WTC11 (cell line): Measurements from ENCODE around the gene BANF2. TPM values are rescaled to one million over a fixed set of nuclear protein-coding genes. Genes with fewer than 3 reads are reported as not detected.

Experiments
- ATAC-seq: fragments of 200-7000 bp; cut with Tn5 transposase; 2 replicates; pipeline ENCODE4 v1.10.0; 2021; ENCODE audit warnings: mild to moderate bottlenecking, moderate library complexity
- CTCF ChIA-PET: fragments of 300-600 bp; sonication (Branson Sonifier 250); formaldehyde crosslinking; loops from one replicate; lab custom pipeline; 2021; ENCODE audit warnings: antibody characterized with exemption; lab: Charles Lee
- POLR2A ChIA-PET: fragments of 350-600 bp; sonication (Branson Sonifier 250); formaldehyde crosslinking; loops from one replicate; lab custom pipeline; 2021; ENCODE audit warnings: antibody characterized with exemption; lab: Charles Lee
- DNase-seq: peaks from one replicate; pipeline ENCODE4 v3.0.0; 2021; ENCODE audit warnings: low spot score
- H3K27ac Mint-ChIP-seq: 2 replicates; pipeline ENCODE4 v1.8.0; 2021; ENCODE audit warnings: mixed read lengths
- H3K27me3 Mint-ChIP-seq: 2 replicates; pipeline ENCODE4 v1.8.0; 2021; ENCODE audit warnings: low read depth, mild to moderate bottlenecking, moderate library complexity, mixed read lengths
- H3K36me3 Mint-ChIP-seq: 2 replicates; pipeline ENCODE4 v1.8.0; 2021; ENCODE audit warnings: mixed read lengths
- H3K4me1 Mint-ChIP-seq: 2 replicates; pipeline ENCODE4 v1.8.0; 2022; ENCODE audit warnings: mixed read lengths
- H3K4me3 Mint-ChIP-seq: 2 replicates; pipeline ENCODE4 v1.8.0; 2021; ENCODE audit warnings: mild to moderate bottlenecking, moderate library complexity, mixed read lengths
- H3K9me3 Mint-ChIP-seq: 2 replicates; pipeline ENCODE4 v1.8.0; 2021; ENCODE audit warnings: mixed read lengths
- AR ChIP-seq: fragments of 250-450 bp; sonication (Bioruptor Pico); IDR thresholded peaks from 2 replicates; pipeline ENCODE4 v1.9.0; 2021; ENCODE audit warnings: mild to moderate bottlenecking
- ATF1 ChIP-seq: sonication (generic); formaldehyde crosslinking; IDR thresholded peaks from 2 replicates; pipeline ENCODE4 v1.8.1; 2023; ENCODE audit warnings: mild to moderate bottlenecking, moderate library complexity, missing genetic modification reagents
- ETV6 ChIP-seq: sonication (generic); formaldehyde crosslinking; IDR thresholded peaks from 2 replicates; pipeline ENCODE4 v1.8.1; 2022; ENCODE audit warnings: mild to moderate bottlenecking, missing genetic modification reagents
- FOXP1 ChIP-seq: sonication (generic); formaldehyde crosslinking; IDR thresholded peaks from 2 replicates; pipeline ENCODE4 v1.8.0; 2022; ENCODE audit warnings: missing genetic modification reagents, mild to moderate bottlenecking, moderate library complexity, borderline replicate concordance
- FOXP4 ChIP-seq: sonication (generic); formaldehyde crosslinking; IDR thresholded peaks from 2 replicates; pipeline ENCODE4 v1.8.0; 2022; ENCODE audit warnings: mild to moderate bottlenecking, missing genetic modification reagents
- GABPB1 ChIP-seq: sonication (generic); formaldehyde crosslinking; IDR thresholded peaks from 2 replicates; pipeline ENCODE4 v1.8.1; 2023; ENCODE audit warnings: mild to moderate bottlenecking, missing genetic modification reagents
- JUN ChIP-seq: sonication (generic); formaldehyde crosslinking; IDR thresholded peaks from 2 replicates; pipeline ENCODE4 v1.8.0; 2023; ENCODE audit warnings: mild to moderate bottlenecking, missing genetic modification reagents
- MXD4 ChIP-seq: fragments of 250-450 bp; sonication (Bioruptor Pico); IDR thresholded peaks from 2 replicates; pipeline ENCODE4 v1.8.0; 2021; ENCODE audit warnings: mild to moderate bottlenecking, moderate library complexity, borderline replicate concordance
- NFATC4 ChIP-seq: fragments of 250-450 bp; sonication (Bioruptor Pico); IDR thresholded peaks from 2 replicates; pipeline ENCODE4 v1.9.0; 2021; ENCODE audit warnings: mild to moderate bottlenecking
- SP1 ChIP-seq: sonication (generic); formaldehyde crosslinking; conservative IDR thresholded peaks from 2 replicates; pipeline ENCODE4 v1.8.1; 2022; ENCODE audit warnings: missing genetic modification reagents
- TEAD1 ChIP-seq: sonication (generic); formaldehyde crosslinking; IDR thresholded peaks from 2 replicates; pipeline ENCODE4 v1.8.0; 2022; ENCODE audit warnings: mild to moderate bottlenecking, missing genetic modification reagents
- ZBTB21 ChIP-seq: sonication (generic); formaldehyde crosslinking; IDR thresholded peaks from 2 replicates; pipeline ENCODE4 v1.8.1; 2023; ENCODE audit warnings: mild to moderate bottlenecking, missing genetic modification reagents, borderline replicate concordance
- ZNF219 ChIP-seq: sonication (generic); formaldehyde crosslinking; IDR thresholded peaks from 2 replicates; pipeline ENCODE4 v1.8.0; 2023; ENCODE audit warnings: missing genetic modification reagents, mild to moderate bottlenecking, borderline replicate concordance
- ZNF232 ChIP-seq: sonication (generic); formaldehyde crosslinking; IDR thresholded peaks from 2 replicates; pipeline ENCODE4 v1.8.0; 2022; ENCODE audit warnings: mild to moderate bottlenecking, missing genetic modification reagents
- ZNF423 ChIP-seq: fragments of 250-450 bp; sonication (Bioruptor Pico); IDR thresholded peaks from 2 replicates; pipeline ENCODE4 v2.1.2; 2022; ENCODE audit warnings: mild to moderate bottlenecking, moderate library complexity
- total RNA-seq: library from RNA; stranded (reverse); gene quantifications from 3 replicates; pipeline ENCODE4 v1.2.3, GENCODE V29; 2021
- TF ChIP-seq, protein P1 (sequence below): fragments of 250-450 bp; sonication (Bioruptor Pico); IDR thresholded peaks from 2 replicates; pipeline ENCODE4 v1.9.0; 2021; ENCODE audit warnings: mild to moderate bottlenecking
- TF ChIP-seq, protein P2 (sequence below): sonication (generic); formaldehyde crosslinking; IDR thresholded peaks from 2 replicates; pipeline ENCODE4 v1.8.0; 2022; ENCODE audit warnings: mild to moderate bottlenecking, missing genetic modification reagents
- TF ChIP-seq, protein P3 (sequence below): fragments of 250-450 bp; sonication (Bioruptor Pico); IDR thresholded peaks from 2 replicates; pipeline ENCODE4 v1.9.0; 2021; ENCODE audit warnings: mild to moderate bottlenecking, borderline replicate concordance
- TF ChIP-seq, protein P4 (sequence below): sonication (generic); formaldehyde crosslinking; conservative IDR thresholded peaks from 2 replicates; pipeline ENCODE4 v1.8.1; 2023; ENCODE audit warnings: mild to moderate bottlenecking, low read depth, missing genetic modification reagents, moderate library complexity
- TF ChIP-seq, protein P5 (sequence below): sonication (generic); formaldehyde crosslinking; IDR thresholded peaks from 2 replicates; pipeline ENCODE4 v1.8.1; 2022; ENCODE audit warnings: mild to moderate bottlenecking, moderate library complexity, missing genetic modification reagents

BANF2 gene
- total RNA-seq, 1 experiment from 2014 or later, result not detected

DNA sequence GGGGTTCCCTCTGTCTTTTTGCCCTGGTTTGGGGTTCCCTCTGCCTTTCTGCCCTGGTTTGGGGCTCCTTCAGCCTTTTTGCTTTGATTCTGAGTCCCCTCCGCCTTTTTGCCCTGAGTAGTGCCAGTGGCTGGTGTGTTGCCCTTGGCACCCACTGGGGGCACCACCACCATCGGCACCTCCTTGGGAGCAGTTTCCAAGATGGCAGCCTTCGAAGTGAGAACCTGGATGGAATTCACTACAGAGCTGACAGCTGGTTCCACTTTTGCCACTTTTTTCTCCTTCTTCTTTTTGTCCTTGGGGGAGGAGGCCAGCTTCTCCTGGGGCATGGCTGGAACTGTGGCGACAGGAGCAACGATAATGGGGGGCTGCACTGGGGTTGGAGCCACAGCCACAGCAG, 40.0 kb upstream of the BANF2 start:
- TF ChIP-seq FOXP1 (CRISPR knock-in tag), result no peak
- TF ChIP-seq AR (CRISPR knock-in tag), result no peak
- no peak for TF ChIP-seq ATF1 (CRISPR knock-in tag)
- no peak for TF ChIP-seq GABPB1 (CRISPR knock-in tag)
- TF ChIP-seq, protein P1, sequence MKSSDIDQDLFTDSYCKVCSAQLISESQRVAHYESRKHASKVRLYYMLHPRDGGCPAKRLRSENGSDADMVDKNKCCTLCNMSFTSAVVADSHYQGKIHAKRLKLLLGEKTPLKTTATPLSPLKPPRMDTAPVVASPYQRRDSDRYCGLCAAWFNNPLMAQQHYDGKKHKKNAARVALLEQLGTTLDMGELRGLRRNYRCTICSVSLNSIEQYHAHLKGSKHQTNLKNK, result no peak
- TF ChIP-seq, protein P2, sequence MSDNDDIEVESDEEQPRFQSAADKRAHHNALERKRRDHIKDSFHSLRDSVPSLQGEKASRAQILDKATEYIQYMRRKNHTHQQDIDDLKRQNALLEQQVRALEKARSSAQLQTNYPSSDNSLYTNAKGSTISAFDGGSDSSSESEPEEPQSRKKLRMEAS, result no peak
- TF ChIP-seq, protein P3, sequence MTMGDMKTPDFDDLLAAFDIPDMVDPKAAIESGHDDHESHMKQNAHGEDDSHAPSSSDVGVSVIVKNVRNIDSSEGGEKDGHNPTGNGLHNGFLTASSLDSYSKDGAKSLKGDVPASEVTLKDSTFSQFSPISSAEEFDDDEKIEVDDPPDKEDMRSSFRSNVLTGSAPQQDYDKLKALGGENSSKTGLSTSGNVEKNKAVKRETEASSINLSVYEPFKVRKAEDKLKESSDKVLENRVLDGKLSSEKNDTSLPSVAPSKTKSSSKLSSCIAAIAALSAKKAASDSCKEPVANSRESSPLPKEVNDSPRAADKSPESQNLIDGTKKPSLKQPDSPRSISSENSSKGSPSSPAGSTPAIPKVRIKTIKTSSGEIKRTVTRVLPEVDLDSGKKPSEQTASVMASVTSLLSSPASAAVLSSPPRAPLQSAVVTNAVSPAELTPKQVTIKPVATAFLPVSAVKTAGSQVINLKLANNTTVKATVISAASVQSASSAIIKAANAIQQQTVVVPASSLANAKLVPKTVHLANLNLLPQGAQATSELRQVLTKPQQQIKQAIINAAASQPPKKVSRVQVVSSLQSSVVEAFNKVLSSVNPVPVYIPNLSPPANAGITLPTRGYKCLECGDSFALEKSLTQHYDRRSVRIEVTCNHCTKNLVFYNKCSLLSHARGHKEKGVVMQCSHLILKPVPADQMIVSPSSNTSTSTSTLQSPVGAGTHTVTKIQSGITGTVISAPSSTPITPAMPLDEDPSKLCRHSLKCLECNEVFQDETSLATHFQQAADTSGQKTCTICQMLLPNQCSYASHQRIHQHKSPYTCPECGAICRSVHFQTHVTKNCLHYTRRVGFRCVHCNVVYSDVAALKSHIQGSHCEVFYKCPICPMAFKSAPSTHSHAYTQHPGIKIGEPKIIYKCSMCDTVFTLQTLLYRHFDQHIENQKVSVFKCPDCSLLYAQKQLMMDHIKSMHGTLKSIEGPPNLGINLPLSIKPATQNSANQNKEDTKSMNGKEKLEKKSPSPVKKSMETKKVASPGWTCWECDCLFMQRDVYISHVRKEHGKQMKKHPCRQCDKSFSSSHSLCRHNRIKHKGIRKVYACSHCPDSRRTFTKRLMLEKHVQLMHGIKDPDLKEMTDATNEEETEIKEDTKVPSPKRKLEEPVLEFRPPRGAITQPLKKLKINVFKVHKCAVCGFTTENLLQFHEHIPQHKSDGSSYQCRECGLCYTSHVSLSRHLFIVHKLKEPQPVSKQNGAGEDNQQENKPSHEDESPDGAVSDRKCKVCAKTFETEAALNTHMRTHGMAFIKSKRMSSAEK, result no peak
- TF ChIP-seq, protein P4, sequence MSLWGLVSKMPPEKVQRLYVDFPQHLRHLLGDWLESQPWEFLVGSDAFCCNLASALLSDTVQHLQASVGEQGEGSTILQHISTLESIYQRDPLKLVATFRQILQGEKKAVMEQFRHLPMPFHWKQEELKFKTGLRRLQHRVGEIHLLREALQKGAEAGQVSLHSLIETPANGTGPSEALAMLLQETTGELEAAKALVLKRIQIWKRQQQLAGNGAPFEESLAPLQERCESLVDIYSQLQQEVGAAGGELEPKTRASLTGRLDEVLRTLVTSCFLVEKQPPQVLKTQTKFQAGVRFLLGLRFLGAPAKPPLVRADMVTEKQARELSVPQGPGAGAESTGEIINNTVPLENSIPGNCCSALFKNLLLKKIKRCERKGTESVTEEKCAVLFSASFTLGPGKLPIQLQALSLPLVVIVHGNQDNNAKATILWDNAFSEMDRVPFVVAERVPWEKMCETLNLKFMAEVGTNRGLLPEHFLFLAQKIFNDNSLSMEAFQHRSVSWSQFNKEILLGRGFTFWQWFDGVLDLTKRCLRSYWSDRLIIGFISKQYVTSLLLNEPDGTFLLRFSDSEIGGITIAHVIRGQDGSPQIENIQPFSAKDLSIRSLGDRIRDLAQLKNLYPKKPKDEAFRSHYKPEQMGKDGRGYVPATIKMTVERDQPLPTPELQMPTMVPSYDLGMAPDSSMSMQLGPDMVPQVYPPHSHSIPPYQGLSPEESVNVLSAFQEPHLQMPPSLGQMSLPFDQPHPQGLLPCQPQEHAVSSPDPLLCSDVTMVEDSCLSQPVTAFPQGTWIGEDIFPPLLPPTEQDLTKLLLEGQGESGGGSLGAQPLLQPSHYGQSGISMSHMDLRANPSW, result no peak
- TF ChIP-seq ZNF423 (CRISPR knock-in tag), result no peak
- no peak for TF ChIP-seq JUN (CRISPR knock-in tag)
- no peak for TF ChIP-seq MXD4 (CRISPR knock-in tag)
- no peak for TF ChIP-seq TEAD1 (CRISPR knock-in tag)
- no peak for TF ChIP-seq SP1 (CRISPR knock-in tag)
- POLR2A ChIA-PET, result no interaction called here
- Mint-ChIP-seq H3K36me3 (peaks cover 45% of the 10 kb centered on the region), H3K9me3 (peaks cover 16% of the 10 kb centered on the region), H3K27me3 (no peaks in the 10 kb centered on the region), H3K4me3 (no peak overlapping the region), H3K27ac (no peak overlapping the region), H3K4me1 (peaks cover 67% of the 10 kb centered on the region)
- ATAC-seq (no peak), DNase-seq (no peak)
- CTCF ChIA-PET, result no interaction called here

GRCh38 chr20:17660667-17661066, 39.1 kb upstream of the BANF2 start:
- peaks cover 45% of the 10 kb centered on the region for H3K36me3 Mint-ChIP-seq
- no peak for TF ChIP-seq NFATC4 (CRISPR knock-in tag)
- TF ChIP-seq, protein P5, sequence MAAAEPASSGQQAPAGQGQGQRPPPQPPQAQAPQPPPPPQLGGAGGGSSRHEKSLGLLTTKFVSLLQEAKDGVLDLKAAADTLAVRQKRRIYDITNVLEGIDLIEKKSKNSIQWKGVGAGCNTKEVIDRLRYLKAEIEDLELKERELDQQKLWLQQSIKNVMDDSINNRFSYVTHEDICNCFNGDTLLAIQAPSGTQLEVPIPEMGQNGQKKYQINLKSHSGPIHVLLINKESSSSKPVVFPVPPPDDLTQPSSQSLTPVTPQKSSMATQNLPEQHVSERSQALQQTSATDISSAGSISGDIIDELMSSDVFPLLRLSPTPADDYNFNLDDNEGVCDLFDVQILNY (CRISPR knock-in tag), result no peak
- TF ChIP-seq ZNF232 (CRISPR knock-in tag), result no peak
- TF ChIP-seq ETV6 (CRISPR knock-in tag), result no peak
- TF ChIP-seq ZNF219, result no peak
- TF ChIP-seq ZBTB21 (CRISPR knock-in tag), result no peak
- TF ChIP-seq, protein P2, result no peak
- no peak for TF ChIP-seq FOXP4
- no peak for DNase-seq
- peak overlapping the region; percentile 40; the same call in 1 of the 2 replicates for H3K27ac Mint-ChIP-seq
- ChIA-PET CTCF (interaction anchor here (1.1 kb wide), 1 partner anchor 12 kb away, joined by 3 read pairs; no protein-coding TSS in a partner anchor), POLR2A (no interaction called here)
- no peak overlapping the region for H3K4me3 Mint-ChIP-seq
- peaks cover 67% of the 10 kb centered on the region for H3K4me1 Mint-ChIP-seq
- no peaks in the 10 kb centered on the region for H3K27me3 Mint-ChIP-seq
- peaks cover 16% of the 10 kb centered on the region for H3K9me3 Mint-ChIP-seq
- ATAC-seq, result no peak
